Spinal cord (tissue), 10 donors: Measurements from ENCODE around the gene ZNF488. TPM values are rescaled to one million over a fixed set of nuclear protein-coding genes. Genes with fewer than 3 reads are reported as not detected.

Experiments
- DNase-seq, 6 donors: peaks; one replicate each; pipeline versions ENCODE4 v3.0.0 to v3.0.0-alpha.2; 2013 to 2015; ENCODE audit warnings: low spot score in 6 of 6, low read depth in 4 of 6
- H3K27ac ChIP-seq: one replicate; pipeline ENCODE4 v1.5.1; 2013; ENCODE audit warnings: low read depth, low read length, control low read depth
- H3K27me3 ChIP-seq: one replicate; pipeline ENCODE4 v1.6.1; 2013; ENCODE audit warnings: low read length; ENCODE audit not compliant: control insufficient read depth, insufficient read depth
- H3K36me3 ChIP-seq: one replicate; pipeline ENCODE4 v1.6.1; 2013; ENCODE audit warnings: low read length; ENCODE audit not compliant: control insufficient read depth, insufficient read depth
- H3K4me1 ChIP-seq: one replicate; pipeline ENCODE4 v1.6.1; 2013; ENCODE audit warnings: low read length; ENCODE audit not compliant: control insufficient read depth, insufficient read depth
- H3K4me3 ChIP-seq: one replicate; pipeline ENCODE4 v1.5.1; 2013; ENCODE audit warnings: low read depth, low read length, control low read depth
- H3K9me3 ChIP-seq: one replicate; pipeline ENCODE4 v1.6.1; 2013; ENCODE audit warnings: low read length; ENCODE audit not compliant: control insufficient read depth, insufficient read depth
- WGBS: methylation state at CpG from one replicate; pipeline ENCODE4 v1.1.5; 2013; ENCODE audit warnings: missing lambda C conversion rate; ENCODE audit not compliant: insufficient coverage; 5-methylcytosine and 5-hydroxymethylcytosine counted together
- polyA plus RNA-seq, 2 donors: library from polyadenylated mRNA; unstranded; fragments of 120-200 nt; gene quantifications; one replicate each; pipeline ENCODE4 v1.2.1, GENCODE V29; 2013; ENCODE audit not compliant: insufficient read length in 2 of 2
- total RNA-seq, 2 donors: library from RNA; depleted of rRNA in 1 of 2; stranded (reverse); fragments of 120-200 nt in 1 of 2; fragments of >200 nt in 1 of 2; gene quantifications; one replicate each; pipeline versions ENCODE4 v1.2.3 to v1.2.4, GENCODE V29; 2013 to 2014
- donor health status: healthy.

ZNF488 gene
- total and polyA plus RNA-seq, 4 donors, result 4.5 to 39.6 (median 20.3) TPM

- H3K27me3 ChIP-seq, result no peaks in the 10 kb centered on the region
- H3K9me3 ChIP-seq, result no peaks in the 10 kb centered on the region
- H3K27ac ChIP-seq, result no peak overlapping the region
- no peak for DNase-seq
- H3K4me1 ChIP-seq, result no peaks in the 10 kb centered on the region
- WGBS, result 78% methylated on average over 3 of the region's 4 CpGs
- H3K4me3 ChIP-seq, result no peak overlapping the region
- H3K36me3 ChIP-seq, result no peaks in the 10 kb centered on the region
These were observed 29.9 kb downstream of the ZNF488 start for GRCh38 chr10:47354165-47354564.

- Histone ChIP-seq H3K9me3 (no peaks in the 10 kb centered on the region), H3K27ac (no peak overlapping the region), H3K36me3 (no peaks in the 10 kb centered on the region), H3K27me3 (no peaks in the 10 kb centered on the region), H3K4me1 (no peaks in the 10 kb centered on the region), H3K4me3 (no peak overlapping the region)
- DNase-seq, result no peak
- 83% methylated on average over 6 of the region's 6 CpGs for WGBS
These were observed 30.7 kb downstream of the ZNF488 start for GRCh38 chr10:47353351-47353750.

GRCh38 chr10:47351899-47352815 lies 31.9 kb downstream of the ZNF488 start:
- no peak for DNase-seq
- no peaks in the 10 kb centered on the region for H3K27me3 ChIP-seq
- H3K4me1 ChIP-seq, result no peaks in the 10 kb centered on the region
- H3K9me3 ChIP-seq, result no peaks in the 10 kb centered on the region
- H3K36me3 ChIP-seq, result no peaks in the 10 kb centered on the region
- H3K27ac ChIP-seq, result no peak overlapping the region
- H3K4me3 ChIP-seq, result no peak overlapping the region
- WGBS, result 75% methylated on average over 9 of the region's 14 CpGs

- Histone ChIP-seq H3K36me3 (no peaks in the 10 kb centered on the region), H3K27ac (no peak overlapping the region), H3K27me3 (no peaks in the 10 kb centered on the region), H3K4me3 (no peak overlapping the region), H3K9me3 (no peaks in the 10 kb centered on the region), H3K4me1 (no peaks in the 10 kb centered on the region)
- 95% methylated on average over 39 of the region's 39 CpGs for WGBS
- no peak for DNase-seq
These were observed 33.1 kb downstream of the ZNF488 start for GRCh38 chr10:47350671-47351640.

GRCh38 chr10:47349941-47350371 lies 34.1 kb downstream of the ZNF488 start:
- Histone ChIP-seq H3K4me1 (no peaks in the 10 kb centered on the region), H3K27ac (no peak overlapping the region), H3K36me3 (no peaks in the 10 kb centered on the region), H3K4me3 (no peak overlapping the region), H3K9me3 (no peaks in the 10 kb centered on the region), H3K27me3 (no peaks in the 10 kb centered on the region)
- no peak for DNase-seq
- WGBS, result 96% methylated on average over 28 of the region's 31 CpGs

- 96% methylated on average over 22 of the region's 22 CpGs for WGBS
- no peaks in the 10 kb centered on the region for H3K9me3 ChIP-seq
- H3K27me3 ChIP-seq, result no peaks in the 10 kb centered on the region
- no peak for DNase-seq
- no peak overlapping the region for H3K27ac ChIP-seq
- H3K4me3 ChIP-seq, result no peak overlapping the region
- H3K36me3 ChIP-seq, result no peaks in the 10 kb centered on the region
- no peaks in the 10 kb centered on the region for H3K4me1 ChIP-seq
These were observed 34.6 kb downstream of the ZNF488 start for GRCh38 chr10:47349516-47349915.

GRCh38 chr10:47348661-47349470 lies 35.2 kb downstream of the ZNF488 start:
- Histone ChIP-seq H3K27ac (no peak overlapping the region), H3K27me3 (no peaks in the 10 kb centered on the region), H3K9me3 (no peaks in the 10 kb centered on the region), H3K4me1 (no peaks in the 10 kb centered on the region), H3K36me3 (no peaks in the 10 kb centered on the region), H3K4me3 (no peak overlapping the region)
- 91% methylated on average over 31 of the region's 36 CpGs for WGBS
- DNase-seq, result no peak

- no peak within 1 kb of the TSS for H3K27ac ChIP-seq
- DNase-seq, result no peak
These were observed 35.9 kb downstream of the ZNF488 start, which contains the start of gene RBP3 for GRCh38 chr10:47348138-47348651. TSS of gene RBP3 (plus strand) at chr10:47348363. CDS start at chr10:47348485, 122 bp downstream.

GRCh38 chr10:47347303-47347675 lies 36.8 kb downstream of the ZNF488 start:
- H3K27ac ChIP-seq, result no peak overlapping the region
- 83% methylated on average over 1 of the region's 4 CpGs for WGBS

More at GRCh38 chr10:47348138-47348651, 35.9 kb downstream of the ZNF488 start, which contains the start of gene RBP3:
- WGBS, result 81% methylated on average over 5 of the region's 5 CpGs
- Histone ChIP-seq H3K9me3 (no peaks in the 10 kb centered on the region), H3K4me3 (no peak within 1 kb of the TSS), H3K36me3 (no peaks in the 10 kb centered on the region), H3K27me3 (no peaks in the 10 kb centered on the region), H3K4me1 (no peaks in the 10 kb centered on the region)

More at GRCh38 chr10:47347303-47347675, 36.8 kb downstream of the ZNF488 start:
- Histone ChIP-seq H3K36me3 (no peaks in the 10 kb centered on the region), H3K27me3 (no peaks in the 10 kb centered on the region), H3K4me3 (no peak overlapping the region), H3K4me1 (no peaks in the 10 kb centered on the region), H3K9me3 (no peaks in the 10 kb centered on the region)
- DNase-seq, result no peak
